ENCODE measurements around the gene DENND4C.
"Not testable (repeated sequence)": the region's sequence is repeated elsewhere in the genome, so short reads cannot be mapped to it uniquely, and the experiment has no call there.

DENND4C gene

DNA sequence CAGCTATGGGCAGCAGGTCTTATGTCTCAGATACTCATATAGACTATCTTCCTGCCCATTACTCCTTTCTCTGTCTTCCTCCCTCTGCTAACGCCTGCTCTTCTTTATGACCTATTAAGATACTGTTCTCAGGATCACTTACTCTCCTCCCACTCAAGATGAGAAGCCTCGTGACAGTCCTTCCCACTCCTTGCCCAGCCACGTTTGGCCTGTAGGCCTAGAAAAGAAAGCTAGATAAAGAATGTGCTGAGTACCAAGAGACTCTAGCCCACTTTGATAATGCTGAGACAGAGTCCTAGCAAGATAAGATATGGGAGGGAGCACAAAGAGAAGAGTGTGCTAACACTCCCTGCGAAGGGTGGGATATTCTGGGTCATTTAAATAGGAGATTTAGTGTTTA, 6.8 kb upstream of the DENND4C start:
- DNase-seq (ENCODE audit: low spot score) = no peak

DNA sequence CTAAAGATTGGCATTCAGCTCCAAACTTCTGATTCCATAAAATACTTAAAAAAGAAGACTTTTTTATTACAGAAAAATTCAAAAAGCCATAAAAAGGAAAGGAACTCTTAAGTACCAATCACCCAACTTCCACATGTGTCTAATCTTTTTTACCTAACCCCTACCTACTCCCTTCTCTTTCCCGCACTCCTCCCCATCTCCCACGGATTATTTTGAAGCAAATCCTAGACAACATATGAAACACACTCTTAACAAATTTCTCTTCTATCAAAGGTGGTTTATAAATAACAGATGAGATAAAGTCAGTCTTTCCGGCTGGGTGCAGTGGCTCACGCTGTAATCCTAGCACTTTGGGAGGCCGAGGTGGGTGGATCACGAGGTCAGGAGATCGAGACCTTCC, 5.9 kb upstream of the DENND4C start:
- no peak for DNase-seq (ENCODE audit: low spot score)

DNA sequence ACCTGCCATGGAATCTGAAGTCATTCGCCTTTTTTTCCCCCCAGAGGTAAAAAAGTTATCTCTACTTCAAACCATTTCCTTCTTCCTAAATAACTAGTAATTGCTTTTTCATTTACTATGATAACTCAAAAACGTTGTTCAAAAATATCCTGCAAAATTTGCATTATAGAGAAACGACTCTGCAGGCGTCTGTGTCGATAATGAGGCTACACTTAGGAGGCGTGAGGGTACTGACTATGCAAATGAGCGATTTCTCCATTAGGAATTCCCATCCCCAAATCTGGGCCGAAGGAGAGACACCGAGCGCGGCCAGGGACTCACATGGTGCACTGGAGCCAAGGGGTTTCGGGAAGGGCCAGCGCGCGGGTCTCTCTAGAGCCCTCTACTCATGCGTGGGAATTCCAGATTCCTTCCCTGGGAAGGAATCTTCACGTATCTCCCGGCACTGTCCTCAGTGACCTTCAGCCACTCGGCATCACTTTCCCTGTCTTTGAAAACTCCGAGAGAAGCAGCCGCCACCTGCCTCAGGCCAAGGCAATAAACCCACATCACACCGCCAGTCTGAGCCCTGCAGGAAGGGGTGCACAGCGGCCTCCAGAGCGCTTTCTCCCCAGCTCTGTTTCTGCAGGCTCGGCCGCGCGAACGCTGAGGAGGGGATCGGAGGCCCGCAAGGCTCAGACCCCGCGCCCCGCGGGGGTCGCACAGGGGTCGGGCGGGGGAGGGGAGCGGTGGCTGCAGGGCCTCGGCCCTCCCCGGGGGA, 718 bp upstream of the DENND4C start:
- DNase-seq (ENCODE audit: low spot score) = peak; percentile 76

DNA sequence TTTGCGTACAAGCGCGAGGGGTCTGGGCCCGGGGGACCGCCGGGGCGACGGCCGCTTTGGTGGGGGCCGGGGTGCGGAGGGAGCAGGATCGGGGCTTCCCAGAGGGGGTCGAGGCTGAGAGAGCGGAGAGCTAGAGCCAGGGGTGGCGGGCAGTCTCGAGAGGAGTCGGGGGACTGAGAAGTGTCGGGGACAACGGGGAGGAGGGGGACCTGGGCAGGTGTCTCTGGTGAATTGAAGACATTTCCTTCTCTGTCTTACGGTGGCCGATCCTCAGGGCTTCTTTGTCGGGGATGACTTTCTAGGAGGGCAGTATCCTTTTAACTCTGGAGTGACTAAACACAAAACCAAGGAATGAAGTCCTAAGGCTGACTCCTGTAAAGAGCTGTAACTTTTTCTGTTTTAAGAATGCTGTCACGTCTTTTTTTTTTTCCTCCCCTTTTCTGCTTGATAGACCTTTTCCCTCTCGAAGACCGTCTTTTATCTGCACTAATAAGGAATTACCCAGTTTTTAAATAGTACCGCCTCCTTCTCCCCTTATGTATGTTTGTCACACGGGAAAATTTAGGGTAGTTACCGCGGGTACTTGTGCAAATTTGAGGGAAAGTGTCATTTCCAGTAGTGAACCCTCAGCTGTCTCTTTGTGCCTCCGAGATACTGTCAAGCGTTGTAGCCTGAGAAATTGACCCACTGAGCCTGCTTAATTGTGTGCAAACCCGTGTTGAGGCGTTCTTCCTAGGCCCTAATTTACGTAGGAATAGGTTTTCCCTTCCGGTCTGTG, 822 bp downstream of the DENND4C start:
- DNase-seq (ENCODE audit: low spot score) = no peak

DNA sequence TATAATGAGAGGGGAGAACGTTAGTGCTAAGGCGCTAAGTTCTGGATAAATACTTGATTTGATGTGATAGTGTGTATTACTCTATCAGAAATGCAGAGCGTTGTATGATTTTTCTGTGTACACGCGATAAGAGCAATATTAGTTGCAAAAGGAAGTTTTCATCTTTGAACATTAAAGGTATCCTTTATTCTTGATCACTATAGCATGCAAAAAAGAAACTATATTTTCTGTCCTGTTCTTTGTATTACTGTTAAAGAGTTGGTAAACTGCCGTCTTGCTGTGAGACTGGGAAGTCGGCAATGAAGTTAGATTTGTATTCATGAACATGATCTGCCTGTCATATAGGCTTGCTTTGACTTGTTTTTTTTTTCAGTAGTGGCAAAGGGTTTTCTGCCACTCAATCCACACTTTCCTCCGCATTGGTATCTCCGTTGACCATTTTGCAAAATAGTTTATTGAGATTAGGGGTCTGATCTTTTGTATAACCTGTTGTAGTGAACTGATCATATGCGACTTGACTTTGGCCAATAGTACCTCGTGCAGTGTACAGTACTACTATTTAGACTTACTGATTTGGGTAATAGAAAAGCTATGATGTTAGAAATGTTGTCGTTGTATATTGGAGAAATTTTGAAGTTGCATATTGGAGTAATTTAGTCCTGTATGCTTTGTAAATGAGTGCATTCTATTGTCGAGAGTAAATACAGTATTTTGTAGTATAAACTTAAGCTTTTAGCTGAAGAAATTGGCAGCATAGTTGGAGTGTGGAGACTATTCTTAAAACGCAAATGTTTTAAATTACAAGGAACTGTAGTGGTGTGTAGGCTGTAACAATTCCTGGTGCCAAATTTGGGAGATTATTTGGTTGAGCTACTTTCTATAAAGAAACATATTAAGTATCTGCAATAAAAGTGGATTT, 1.7 kb downstream of the DENND4C start:
- DNase-seq (ENCODE audit: low spot score) = no peak

DNA sequence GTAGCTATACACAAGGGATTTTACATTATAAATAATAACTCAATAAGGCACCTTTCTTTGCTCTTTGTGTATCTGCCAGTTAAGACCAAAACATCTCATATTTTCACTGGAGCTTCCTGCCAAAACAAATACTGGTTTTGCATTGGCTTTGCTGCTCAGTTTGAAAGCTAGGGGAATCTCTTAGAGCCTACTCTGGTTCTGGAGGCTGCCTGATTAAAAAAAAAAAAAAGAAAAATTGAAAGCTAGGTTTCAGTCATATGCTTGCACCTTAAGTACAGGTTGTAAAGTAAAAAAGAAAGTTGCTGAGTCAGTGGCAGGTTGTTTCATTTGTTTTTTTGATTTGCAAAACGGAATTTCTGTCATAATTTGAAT, 2.3 kb downstream of the DENND4C start:
- DNase-seq (ENCODE audit: low spot score) = no peak

DNA sequence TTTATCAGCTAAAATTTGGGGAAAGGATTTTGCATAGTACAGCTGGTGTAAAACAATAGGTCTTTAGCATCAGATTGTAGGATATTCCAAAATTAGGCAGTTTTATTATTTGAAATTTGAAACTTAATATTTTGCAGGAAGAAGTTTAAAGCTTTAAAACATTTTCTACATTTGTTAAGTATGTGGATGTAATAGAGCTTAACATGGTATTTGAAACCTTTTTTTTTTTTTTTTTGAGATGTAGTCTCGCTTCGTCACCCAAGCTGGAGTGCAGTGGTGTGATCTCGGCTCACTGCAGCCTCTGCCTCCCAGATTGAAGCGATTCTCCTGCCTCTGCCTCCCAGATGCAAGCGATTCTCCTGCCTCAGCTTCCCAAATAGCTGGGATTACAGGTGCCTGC, 2.9 kb downstream of the DENND4C start:
- no peak for DNase-seq (ENCODE audit: low spot score)

DNA sequence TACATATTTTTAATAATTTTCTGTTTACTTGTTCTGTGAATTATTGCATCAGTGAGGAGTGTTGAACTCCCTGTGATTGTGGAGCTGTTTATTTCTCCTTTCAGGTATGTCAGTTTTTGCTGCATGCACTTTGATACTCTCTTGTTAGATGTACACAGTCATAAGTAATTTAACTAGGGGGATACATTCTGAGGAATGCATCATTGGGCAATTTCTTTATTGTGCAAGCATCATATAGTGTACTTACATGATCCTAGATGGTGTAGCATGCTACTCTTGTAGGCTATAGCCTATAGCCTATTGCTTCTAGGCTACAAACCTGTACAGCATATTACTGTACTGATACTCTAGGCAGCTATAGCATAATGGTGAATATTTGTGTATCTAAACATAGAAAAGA, 9.5 kb downstream of the DENND4C start:
- no peak for DNase-seq (ENCODE audit: low spot score)

DNA sequence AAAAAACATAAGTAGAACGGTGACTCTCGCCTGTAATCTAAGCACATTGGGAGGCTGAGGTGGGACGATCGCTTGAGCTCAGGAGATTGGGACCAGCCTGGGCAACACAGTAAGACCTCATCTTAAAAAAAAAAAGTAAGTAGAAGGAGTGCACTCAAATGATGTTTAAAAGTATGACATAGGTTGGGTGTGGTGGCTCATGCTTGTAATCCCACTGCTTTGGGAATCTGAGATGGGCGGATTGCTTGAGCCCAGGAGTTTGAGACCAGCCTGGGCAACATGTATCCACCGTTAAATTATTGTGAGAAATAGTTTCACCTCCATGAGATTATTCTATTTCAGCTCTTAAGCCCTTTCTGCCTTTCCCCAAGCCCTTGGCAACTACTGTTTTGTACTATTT, 11.2 kb downstream of the DENND4C start:
- DNase-seq (ENCODE audit: low spot score) = no peak

DNA sequence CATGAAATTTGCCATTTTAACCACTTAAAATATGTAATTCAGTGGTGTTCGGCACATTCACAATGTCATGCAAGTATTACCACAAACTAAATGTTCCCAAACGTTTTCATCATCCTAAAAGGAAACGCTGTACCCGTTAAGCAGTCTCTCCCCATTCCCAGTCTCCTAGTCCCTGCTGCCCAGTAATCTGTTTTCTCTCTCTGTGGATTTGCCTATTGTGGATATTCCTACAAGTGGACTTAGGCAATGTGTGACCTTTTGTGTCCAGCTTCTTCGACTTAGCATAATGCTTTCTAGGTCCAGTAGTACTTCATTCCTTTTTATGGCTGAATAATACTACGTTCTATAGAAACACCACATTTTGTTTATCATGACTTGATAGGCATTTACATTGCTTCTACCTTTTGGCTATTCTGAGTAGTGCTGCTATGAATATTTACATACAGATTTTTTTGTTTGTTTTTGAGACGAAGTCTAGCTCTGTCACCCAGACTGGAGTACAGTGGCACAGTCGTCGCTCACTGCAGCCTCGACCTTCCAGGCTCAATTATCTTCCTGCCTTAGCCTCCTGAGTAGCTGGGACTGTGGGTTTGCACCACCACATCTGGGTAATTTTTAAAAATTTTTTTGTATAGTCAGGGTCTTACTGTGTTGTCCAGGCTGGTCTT, 13.0 kb downstream of the DENND4C start:
- no peak for DNase-seq (ENCODE audit: low spot score)

DNA sequence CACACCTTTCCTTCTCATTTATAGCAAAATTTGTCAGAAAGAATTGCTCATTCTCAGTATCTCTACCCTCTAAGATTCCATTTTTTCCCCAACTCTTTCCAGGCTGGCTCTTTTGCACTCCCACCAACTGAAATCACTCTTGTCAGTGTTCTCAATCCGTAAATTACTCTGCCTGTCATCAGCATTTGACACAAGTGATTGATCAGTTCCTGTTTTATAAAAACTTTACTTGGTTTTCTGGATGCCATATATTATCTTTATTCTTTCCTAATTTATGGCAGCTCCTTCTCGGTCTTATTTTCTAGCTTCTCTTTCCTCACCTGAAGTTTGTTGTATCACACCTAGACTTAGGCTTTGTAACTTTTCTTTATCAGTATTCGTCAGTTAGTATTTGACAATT, 16.4 kb downstream of the DENND4C start:
- no peak for DNase-seq (ENCODE audit: low spot score)

DNA sequence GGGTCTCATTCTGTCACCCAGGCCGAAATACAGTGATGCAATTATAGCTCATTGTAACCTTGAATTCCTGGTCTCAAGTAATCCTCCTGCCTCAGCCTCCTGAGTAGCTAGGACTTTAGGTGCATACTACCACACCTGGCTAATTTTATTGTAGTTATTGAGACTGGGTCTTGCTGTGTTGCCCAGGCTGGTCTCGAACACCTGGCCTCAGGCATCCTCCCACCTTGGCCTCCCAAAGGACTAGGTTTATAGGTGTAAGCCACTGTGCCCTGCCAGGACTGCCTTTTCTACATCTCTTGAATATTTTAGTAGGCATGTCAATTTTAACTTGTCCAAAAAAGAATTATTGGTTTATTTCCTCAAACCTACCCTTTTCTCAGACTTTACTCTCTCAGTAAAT, 16.9 kb downstream of the DENND4C start:
- DNase-seq (ENCODE audit: low spot score) = no peak

DNA sequence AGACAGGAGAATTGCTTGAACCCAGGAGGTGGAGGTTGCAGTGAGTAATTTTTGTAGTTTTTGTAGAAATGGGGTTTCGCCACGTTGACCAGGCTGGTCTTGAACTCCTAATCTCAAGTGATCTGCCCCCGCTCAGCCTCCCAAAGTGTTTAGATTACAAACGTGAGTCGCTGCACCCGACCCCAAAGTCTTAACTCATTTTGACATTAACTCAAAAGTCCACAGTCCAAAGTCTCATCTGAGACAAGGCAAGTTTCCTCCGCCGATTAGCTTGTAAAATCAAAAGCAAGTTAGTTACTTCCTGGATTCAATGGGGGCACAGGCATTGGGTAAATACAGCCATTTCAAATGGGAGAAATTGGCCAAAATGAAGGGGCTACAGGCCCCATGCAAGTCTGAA, 19.9 kb downstream of the DENND4C start:
- DNase-seq (ENCODE audit: low spot score) = not testable (repeated sequence)

DNA sequence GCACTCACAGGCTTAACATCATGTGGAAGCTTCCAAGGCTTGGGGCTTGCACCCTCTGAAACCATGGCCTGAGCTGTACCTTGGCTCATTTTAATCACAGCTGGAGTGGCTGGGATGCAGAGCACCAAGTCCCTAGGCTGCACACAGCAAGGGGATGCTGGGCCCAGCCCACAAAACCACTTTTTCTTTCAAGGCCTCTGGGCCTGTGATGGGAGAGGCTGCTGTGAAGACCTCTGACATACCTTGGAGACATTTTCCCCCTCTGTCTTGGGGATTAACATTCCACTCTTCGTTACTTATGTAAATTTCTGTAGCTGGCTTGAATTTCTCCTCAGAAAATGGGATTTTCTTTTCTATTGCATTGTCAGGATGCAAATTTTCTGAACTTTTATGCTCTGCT, 20.7 kb downstream of the DENND4C start:
- DNase-seq (ENCODE audit: low spot score) = not testable (repeated sequence)

DNA sequence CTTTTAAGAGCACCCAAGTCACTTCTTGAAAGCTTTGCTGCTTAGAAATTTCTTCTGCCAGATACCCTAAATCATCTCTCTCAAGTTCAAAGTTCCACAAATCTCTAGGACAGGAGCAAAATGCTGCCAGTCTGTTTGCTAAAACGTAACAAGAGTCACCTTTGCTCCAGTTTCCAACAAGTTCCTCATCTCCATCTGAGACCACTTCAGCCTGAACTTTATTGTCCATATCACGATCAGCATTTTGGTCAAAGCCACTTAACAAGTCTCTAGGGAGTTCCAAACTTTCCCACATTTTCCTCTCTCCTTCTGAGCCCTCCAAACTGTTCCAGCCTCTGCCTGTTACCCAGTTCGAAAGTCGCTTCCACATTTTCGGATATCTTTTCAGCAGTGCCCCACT, 21.1 kb downstream of the DENND4C start:
- DNase-seq (ENCODE audit: low spot score) = not testable (repeated sequence)

DNA sequence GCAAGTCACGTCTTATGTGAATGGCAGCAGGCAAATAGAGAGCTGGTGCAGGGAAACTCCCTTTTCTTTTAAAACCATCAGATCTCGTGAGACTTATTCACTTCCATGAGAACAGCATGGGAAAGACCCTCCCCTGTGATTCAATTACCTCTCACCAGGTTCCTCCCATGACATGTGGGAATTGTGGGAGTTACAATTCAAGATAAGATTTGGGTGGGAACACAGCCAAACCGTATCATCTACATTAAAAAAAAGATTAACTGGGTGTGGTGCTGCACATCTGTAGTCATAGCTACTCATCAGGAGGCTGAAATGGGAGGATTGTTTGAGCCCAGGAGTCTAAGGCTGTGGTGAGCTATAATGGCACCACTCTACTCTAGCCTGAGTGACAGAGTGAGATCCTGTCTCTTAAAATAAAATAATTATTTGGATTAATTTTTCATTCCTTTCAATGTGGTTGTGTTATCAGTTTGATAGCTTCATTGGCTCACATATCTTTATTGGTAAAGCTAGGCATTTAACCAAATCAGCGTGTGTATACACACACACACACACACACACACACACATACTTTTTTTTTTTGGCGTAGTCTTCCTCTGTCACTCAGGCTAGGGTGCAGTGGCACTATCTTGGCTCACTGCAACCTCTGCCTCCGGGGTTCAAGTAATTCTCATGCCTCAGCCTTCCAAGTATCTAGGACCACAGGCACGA, 21.8 kb downstream of the DENND4C start:
- no peak for DNase-seq (ENCODE audit: low spot score)

DNA sequence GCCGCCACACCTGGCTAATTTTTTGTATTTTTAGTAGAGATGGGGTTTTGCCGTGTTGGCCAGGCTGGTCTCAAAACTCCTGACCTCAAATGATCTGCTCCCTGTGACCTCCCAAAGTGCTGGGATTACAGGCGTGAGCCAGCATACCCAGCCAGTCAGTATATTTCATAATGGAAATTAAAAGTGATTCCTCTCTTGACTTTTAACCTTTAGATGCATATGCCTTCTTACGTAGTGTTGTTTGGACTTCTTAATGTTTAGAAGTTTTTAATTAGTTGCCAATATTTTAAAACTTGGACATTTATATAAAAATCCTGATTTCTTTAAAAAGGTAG, 22.4 kb downstream of the DENND4C start:
- no peak for DNase-seq (ENCODE audit: low spot score)

DNA sequence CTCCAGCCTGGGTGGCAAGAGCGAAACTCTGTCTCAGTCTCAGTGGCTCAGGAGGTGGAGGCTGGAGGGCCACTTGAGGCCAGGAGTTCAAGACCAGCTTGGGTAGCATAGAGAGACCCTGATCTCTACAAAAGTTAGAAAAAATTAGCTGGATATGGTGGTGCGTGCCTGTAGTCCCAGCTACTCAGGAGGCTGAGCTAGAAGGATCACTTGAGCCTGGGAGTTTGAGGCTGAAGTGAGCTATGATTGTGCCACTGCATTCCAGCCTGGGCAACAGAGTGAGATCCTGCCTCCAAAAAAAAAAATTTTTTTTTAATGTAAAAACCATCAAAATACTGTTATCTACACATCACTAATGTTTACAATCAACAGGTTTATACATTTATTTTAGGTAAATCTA, 24.6 kb downstream of the DENND4C start:
- no peak for DNase-seq (ENCODE audit: low spot score)

DNA sequence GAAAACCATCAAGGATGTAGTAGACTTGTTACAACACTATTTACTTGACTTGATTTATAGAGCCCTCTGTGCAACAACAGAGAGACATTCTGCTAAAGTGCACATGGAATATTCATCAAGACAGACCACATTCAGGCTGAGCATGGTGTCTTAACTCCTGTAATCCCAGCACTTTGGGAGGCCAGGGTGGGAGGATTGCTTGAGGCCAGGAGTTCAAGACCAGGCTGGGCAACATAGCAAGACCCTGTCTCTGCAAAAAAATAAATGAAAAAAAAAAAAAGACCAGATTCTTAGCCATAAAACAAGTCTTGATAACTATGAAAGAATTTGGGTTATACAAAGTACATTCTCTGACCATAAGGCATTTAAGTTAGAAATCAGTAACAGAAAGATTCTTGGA, 25.3 kb downstream of the DENND4C start:
- DNase-seq (ENCODE audit: low spot score) = no peak

DNA sequence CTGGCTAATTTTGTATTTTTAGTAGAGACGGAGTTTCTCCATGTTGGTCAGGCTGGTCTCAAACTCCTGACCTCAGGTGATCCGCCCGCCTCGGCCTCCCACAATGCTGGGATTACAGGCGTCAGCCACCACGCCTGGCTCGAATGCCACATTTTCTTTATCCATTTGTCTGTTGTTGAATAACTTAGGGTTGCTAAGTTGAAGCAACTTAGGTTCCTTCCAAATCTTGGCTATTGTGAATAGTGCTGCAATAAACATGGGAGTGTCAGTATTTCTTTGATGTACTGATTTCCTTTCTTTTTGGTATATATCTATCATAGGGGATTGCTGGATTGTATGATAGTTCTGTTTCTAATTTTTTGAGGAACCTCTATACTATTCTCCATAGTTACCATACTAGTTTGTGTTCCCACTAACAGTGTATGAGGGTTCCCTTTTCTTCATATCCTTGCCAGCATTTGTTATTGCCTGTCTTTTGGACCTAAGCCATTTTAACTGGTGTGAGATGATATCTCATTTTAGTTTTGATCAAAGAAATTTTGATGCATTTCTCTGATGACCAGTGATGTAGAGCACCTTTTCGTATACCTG, 29.3 kb downstream of the DENND4C start:
- DNase-seq (ENCODE audit: low spot score) = not testable (repeated sequence)

DNA sequence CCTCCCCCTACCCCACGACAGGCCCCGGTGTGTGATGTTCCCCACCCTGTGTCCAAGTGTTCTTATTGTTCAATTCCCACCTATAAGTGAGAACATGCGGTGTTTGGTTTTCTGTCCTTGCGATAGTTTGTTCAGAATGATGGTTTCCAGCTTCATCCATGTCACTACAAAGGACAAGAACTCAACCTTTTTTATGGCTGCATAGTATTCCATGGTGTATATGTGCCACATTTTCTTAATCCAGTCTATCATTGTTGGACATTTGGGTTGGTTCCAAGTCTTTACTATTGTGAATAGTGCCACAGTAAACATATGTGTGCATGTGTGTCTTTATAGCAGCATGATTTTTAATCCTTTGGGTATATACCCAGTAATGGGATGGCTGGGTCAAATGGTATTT, 35.1 kb downstream of the DENND4C start:
- DNase-seq (ENCODE audit: low spot score) = not testable (repeated sequence)

All from SK-N-DZ (cell line).